GM21825 (cell line): ENCODE results near the gene MRPS7.
"Not testable (repeated sequence)": the region's sequence is repeated elsewhere in the genome, so short reads cannot be mapped to it uniquely, and the experiment has no call there.

Experiments used
- ATAC-seq: cut with Tn5 transposase; IDR thresholded peaks from one replicate; pipeline ENCODE4 v1.9.1; 2021; ENCODE audit warnings: mild to moderate bottlenecking, moderate library complexity; ENCODE audit not compliant: unreplicated experiment

Gene MRPS7

DNA sequence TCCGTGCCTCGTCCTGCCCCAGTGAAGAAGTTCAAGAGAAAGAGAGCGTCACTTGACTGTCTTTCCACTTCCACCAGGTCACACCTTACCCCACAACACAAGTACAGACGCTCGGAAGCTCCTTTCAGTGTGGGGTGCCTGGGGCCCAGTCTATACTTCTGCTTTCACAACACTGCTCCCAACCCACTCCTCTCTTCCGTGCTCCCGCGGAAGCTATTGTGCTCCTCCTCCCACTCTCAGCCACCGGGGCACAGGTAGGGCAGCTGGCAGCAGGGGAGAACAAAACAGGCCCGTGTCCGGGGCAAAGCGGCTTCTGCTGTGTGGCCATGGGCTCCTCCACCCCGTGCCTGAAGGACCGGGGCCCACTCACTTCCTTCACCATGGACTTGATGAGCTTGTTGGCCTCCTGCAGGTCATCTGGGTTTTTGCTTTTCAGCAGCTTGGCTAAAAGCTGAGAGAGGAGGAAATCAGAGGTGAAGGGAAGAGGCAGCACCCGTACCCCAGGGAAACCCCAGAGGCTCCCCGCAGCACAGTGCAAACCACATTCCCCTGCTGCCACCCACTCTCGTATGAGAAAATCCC lies 19.1 kb upstream of the MRPS7 start:
- ATAC-seq = no peak

DNA sequence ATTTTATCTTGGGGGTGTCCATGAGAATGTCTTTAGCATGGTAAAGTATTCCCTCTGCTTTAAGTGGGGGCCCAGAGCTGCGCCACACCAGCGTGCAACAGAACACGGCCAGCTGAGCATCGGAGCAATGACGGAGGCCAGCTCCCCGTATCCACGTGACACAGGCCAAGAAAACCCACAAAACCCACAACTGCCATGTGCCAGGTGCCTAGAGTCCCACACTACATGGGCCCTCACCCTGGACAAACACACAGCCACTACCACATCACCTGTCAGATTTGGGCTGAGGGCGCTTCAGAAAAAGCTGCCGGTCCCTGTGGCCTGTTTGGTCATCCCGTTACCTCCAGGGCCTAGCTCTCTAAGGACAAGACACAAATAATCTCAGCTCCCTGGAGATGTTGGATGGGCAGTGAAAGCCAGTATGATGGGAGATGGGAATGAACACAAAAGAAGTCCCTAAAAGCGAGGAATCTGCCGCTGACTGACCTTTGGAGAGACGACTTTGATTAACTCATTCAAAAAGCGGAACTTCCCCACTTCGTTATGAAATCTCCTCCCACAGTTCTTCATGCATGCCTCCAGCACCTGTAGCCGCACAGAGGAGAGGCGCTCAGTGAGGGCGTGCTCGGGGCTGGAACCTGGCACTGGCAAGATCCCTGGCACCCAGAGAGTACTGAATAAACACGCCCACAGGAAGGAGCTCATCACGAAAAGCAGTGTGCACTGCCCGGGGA lies 17.4 kb upstream of the MRPS7 start:
- no peak for ATAC-seq

DNA sequence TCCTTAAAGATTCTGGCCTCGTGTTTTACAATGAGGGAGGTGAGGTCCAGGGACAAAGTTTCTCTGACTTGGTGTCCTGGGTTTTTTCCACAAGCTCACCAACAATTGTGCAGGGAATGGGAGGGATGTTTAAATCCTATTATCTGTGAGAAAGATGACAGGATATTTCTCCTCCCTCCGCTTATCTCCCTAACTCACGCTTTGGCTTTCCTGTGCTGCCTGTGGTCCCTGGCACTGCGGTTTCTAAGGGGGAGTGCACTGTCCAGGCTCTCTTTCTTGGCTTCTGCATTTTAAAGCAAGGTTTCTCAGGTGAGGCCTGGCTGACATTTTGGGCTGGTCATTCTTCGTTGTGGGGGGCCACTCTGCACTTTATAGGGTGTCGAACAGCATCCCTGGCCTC lies 16.7 kb upstream of the MRPS7 start:
- ATAC-seq = no peak

DNA sequence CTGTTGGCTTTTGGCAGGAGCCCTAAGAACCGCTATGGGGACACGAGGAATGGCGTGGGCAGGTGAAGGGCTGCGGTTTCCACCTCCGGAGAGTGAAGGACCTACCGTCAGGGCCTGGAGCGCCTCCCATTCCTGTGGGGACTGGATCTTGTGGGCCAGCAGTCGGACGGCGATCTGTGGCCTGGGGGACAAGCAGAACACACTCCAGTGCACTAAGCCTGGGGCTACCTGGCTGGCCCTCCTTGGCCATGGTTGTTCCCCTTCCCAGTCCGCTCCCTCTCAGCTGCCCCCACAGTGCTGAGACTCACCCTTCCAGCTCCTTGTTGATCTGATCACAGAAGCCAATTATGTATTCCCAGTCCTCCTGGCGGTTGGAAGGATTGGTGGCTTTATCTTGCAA lies 15.3 kb upstream of the MRPS7 start:
- no peak for ATAC-seq

DNA sequence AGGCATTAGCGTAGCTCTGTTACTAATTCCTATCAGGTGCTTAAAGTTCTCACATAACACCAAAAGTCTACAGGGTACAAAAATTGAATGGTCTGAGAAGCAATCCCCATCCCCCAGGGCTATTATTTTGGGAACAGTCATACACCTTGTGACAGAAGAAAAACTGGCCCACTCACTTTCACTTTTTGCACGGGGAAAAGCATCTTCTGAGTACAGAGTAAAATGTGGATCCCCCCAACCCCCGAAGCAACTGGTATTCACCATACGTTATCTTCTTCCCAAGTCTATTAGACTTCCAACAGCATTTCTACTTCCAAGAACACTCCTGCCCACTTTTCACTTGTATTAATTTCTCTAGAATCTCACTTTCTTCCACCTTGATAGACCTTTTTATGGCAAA lies 12.1 kb upstream of the MRPS7 start:
- ATAC-seq = no peak

DNA sequence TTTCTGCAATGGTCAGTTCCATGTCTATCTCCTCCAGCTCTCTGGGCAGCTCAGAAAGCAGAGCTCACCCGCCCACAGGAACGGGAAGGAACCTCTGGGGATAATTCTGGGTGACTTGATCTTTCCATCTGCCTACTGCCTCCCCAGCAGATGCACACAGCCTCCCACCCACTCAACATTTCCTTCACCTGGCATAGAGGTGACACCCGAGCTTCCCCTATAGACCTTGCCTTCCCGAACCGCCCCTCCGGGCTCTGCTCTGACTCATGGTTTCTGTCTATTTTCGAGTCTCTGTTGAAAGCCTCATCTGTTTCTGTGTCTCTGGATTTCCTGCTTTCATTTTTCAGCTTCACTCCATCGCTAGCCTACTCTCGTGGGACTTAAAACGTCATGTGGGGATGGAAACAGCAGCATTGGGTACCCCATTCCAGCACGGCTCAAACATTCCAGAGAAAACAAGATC lies 11.6 kb upstream of the MRPS7 start:
- peak; percentile 87 for ATAC-seq

DNA sequence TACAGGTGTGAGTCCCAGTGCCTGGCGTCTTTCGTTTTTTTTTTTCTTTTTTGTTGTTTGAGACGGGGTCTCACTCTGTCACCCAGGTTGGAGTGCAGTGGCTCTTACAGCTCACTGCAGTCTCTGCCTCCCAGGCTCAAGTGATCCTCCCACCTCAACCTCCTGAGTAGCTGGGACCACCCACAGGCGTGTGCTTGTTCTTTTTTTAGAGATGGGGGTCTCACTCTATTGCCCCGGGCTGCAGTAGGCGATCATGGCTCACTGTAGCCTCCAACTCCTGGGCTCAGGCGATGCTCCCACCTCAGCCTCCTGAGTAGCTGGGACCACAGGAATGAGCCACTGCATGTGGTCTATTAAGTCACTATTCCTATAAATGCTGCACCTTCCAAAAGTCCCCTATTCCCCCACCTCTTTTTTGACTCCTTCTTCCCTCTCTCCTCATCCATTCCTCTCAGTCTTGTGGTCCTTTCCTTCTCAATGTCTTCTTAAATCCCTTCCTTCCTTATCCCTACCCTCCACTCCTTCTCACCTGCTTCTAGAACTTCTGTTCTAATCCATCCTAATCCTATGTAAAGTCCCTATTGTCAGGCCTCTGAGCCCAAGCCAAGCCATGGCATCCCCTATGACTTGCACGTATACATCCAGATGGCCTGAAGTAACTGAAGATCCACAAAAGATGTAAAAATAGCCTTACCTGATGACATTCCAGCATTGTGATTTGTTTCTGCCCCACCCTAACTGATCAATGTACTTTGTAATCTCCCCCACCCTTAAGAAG lies 9.5 kb upstream of the MRPS7 start:
- ATAC-seq = no peak

DNA sequence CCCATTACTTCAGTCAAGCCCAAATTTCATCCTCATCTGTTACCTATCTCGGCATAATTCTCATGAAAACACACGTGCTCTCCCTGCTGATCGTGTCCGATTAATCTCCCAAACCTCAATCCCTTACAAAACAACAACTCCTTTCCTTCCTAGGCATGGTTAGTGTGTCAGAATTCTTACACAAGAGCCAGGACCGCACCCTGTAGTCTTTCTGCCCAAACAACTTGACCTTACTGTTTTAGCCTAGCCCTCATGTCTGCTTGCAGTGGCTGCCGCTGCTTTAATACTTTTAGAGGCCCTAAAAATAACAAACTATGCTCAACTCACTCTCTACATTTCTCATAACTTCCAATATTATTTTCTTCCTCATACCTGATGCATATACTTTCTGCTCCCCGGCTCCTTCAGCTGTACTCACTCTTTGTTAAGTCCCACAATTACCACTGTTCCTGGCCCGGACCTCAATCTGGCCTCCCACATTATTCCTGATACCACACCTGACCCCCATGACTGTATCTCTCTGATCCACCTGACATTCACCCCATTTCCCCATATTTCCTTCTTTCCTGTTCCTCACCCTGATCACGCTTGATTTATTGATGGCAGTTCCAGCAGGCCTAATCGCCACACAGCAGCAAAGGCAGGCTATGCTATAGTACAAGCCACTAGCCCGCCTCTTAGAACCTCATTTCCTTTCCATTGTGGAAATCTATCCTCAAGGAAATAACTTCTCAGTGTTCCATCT lies 5.6 kb upstream of the MRPS7 start:
- ATAC-seq = not testable (repeated sequence)

DNA sequence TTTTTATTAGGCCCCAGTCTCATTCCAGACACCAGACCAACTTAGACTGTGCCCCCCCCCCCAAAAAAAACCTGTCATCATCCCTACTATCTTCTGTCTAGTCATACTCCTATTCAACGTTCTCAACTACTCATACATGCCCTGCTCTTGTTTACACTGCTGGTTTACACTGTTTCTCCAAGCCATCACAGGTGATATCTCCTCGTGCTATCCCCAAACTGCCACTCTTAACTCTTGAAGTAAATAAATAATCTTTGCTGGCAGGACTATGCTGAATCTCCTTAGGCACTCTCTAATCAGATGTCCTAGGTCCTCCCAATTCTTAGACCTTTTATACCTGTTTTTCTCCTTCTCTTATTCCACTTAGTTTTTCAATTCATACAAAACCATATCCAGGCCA lies 4.5 kb upstream of the MRPS7 start:
- not testable (repeated sequence) for ATAC-seq

DNA sequence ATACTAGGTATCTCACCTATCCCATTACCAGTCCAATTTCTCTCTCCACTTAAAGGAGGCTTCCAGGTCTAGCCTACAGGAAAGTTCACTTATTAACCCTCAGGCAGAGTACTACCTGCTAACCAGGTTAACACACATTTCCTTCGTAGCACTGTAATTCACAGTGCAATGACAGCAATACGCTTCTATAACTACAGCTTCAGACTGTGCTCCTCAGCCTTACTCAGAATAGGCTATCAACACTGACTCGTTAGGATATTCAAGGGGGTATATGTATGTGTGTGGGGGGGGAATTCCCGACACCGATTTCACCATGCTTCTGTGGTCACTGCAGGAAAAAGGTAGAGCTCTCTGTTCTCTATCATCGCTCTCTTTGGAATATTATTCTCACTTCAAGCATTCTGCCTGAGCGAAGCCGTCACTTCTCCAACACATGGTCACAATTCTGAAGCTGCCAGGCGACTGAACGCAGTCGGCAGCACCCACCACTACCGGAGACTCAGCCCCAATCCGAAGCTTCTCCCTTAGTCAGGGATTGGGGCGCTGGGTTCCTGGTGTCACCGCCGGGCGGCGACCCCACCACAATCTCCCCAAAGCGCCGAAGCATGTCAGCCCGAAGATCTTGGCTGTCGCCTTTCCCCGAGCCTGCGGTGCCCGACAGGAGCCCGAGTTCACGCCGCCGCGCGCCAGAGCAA lies 891 bp upstream of the MRPS7 start:
- ATAC-seq = peak; percentile 8

DNA sequence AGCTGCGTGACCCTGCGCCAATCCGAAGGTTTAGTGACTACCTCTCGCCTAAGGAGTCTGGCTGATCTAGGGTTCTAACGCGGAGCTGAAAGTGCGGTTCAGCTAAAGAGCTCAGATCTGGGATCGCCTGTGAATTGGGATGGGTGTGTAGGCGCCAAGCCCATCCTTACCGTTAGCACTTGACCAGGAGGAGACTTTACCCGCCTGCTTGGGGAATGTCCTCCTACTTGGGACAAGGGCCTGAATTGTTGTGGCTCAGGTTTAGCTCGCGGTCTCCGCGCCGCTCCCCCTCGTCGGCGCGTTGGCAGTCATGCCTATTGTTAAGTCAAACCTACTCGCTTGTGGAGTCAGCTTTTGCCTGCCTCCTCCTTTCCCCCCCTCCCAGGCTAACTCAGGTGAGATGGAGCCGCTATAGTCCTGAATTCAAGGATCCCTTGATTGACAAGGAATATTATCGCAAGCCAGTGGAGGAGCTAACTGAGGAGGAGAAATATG lies 480 bp downstream of the MRPS7 start:
- peak; percentile 6 for ATAC-seq

DNA sequence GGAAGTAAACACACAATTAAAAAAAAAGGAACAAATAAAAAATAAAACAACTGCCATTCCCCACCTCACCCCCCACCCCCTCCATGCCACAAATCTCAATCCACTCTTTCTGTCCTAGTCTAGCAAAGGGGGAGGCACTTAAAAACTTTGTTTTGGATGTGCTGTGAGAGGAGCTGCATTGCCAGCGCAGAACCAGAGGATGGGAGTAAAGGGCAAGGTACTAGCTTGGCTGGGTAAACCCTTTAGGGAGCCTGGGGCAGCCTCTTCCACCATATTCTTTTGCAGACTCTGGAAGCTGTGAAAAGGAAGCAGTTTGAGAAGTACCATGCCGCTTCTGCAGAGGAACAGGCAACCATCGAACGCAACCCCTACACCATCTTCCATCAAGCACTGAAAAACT lies 1.4 kb downstream of the MRPS7 start:
- no peak for ATAC-seq

DNA sequence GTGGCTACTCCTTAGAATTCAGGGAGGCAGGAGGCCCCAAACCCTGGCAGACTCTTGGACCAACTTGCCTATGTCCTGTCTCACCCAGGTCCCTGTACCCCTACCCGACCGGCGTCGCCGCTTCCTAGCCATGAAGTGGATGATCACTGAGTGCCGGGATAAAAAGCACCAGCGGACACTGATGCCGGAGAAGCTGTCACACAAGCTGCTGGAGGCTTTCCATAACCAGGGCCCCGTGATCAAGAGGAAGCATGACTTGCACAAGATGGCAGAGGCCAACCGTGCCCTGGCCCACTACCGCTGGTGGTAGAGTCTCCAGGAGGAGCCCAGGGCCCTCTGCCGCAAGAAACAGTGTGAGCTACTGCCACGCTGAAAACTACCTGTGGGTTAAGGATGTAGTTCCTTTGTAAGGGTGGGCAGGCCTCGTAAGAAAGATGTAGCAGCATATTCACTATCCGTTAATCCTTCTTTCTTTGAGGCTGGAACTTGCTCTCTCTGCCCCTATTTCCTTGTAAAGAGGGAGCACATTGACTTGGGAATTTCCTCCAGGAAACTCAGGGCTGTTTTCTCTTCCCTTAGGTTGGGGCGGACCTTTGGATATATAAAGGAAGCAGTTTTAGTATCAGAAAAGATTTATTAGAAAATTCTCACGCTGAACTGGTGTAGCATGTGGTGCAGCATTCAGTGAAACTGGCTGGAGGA lies 4.1 kb downstream of the MRPS7 start:
- no peak for ATAC-seq

DNA sequence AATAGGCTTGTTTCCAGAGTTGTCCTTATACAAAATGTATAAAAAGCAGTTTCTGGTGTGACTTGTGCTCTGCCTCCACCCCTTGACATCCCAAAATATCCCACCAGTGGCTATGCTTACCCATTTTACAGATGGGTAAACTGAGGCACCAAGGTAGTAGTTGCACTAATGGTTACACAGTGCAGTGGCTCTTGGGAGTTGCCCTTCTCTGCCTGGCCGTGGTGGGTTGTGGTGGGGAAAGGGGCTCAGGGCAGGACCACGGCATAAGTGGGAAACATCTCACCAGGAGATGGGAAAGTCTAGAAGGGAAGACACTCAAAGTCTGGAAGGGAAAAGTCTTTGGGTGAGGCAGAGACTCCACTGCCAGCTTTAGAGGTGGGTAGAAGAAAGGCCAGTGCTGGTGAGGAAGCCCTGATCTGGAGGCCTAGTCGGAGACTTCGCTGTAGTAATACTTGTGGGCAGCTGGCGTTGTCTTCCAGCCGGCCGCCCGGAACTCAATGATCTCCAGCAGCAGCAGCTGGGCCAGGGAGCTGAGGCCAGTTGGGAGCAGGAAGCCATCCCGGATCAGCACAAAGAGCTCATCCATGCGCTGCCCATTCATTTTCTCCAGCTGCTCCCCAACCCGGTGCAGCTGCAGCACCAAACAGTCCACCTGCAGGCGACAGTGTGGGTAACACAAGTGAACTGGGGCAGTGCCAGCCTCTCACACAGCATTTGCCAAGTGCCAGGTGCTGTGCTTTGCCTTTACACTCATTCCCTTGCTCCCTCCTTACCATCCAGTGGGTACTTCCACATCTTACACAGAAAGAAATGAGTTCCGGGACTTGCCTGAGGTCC lies 4.9 kb downstream of the MRPS7 start:
- ATAC-seq = no peak

DNA sequence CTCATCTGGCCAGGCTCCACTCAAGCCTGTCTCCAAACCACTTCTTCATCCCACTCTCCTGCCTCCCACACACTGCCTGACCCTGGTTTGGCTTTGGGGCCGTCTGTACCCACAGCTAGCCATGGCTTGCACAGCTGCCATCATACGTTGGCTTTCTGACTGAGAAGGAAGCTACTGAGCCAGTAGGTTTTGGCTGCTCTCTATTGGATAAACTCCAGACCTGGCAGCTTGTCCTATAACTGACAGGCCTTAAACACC lies 5.4 kb downstream of the MRPS7 start:
- ATAC-seq = no peak

DNA sequence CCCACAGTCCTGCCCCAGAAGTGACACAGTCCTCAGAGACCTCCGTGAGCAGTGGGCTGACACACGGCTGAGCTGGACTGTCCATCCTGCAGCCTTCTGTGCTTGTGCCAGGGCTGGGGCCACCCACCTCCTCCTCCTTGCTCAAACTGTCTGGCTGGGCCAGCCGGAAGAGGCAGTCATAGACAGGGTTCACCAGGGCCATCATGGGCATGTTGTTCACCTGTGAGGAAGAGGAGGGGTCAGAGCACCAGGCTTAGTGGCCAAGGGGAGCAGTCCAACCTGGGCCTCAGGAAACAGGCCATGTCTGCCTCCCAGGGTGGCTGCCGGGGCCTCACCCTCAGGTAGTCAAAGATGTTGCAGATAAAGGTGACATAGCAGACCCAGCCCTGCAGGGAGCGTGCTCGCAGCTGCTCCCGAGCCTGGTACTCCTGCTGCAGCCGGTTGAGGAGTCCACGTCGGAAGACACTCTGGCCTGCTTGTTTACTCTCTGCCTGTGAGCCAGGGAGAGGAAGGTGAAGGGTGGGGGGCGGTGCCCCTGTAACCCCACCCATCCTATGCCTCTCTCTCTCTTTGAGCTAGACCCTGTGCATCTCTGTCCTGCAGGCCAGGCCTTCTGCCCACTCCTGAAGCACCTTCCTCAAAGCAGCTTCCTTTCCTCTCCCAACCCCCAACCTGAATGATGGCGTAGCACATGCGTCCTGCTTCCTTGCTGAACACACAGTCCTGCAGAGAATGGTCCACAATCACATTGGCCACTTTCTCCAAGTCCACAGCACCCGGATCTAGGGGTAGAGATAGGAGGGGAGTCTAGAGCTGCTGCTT lies 5.9 kb downstream of the MRPS7 start:
- ATAC-seq = no peak

DNA sequence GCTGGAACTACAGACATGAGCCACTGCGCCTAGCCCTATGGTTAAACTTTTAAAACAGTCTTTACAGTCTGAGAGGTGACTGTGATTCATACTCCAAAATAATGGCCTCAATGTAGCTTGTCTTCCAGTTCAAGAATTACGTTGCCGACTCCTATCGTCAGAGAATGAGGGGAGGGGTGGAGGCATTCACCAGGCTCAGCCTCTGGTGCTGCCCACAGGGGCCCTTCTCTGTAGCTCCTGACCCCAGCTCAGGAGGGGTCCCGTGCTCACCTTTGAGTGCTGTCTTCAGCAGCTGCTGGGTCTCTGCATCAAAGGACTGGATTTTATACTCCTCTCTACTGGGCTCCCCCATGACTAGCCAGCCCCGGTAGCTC lies 8.2 kb downstream of the MRPS7 start:
- ATAC-seq = no peak

DNA sequence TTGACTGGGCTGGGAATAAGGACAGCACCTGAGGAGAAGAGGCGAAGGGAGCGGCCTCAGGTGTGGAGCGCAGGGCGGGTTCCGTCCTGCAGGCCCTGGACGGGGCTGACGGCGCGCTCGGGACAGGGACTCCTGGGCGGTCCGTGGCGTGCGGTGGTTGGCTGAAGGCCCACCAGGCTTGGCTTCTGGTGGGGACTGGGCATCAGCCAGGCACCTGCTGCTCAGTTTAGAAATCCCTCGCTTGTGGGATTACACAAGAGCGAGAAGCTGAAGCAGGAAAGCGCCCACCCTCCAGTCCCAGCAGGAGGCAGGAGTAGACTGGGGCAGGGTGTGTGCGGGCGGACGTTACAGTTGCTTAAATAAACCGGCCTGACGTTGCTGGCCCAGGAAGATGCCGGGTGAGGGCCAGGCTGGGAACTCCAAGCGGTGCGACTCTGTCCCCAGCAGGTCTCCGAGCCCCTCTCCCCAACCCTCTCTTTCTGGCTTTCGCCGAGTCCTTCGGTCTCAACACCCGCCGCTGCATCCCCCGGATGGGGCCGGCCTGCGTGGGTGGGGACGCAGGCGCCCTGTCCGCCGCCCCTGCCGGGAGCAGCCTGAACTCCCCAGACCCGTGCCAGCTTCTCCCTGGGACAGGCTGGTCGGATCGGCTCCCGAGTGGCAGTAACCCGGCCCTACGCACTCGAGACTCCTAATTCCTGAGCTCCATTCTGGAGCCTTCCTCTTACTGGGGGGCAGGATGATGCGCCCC lies 8.7 kb downstream of the MRPS7 start:
- peak; percentile 25 for ATAC-seq
